Measurements from ENCODE around the gene STK32A.

Gene STK32A

DNA sequence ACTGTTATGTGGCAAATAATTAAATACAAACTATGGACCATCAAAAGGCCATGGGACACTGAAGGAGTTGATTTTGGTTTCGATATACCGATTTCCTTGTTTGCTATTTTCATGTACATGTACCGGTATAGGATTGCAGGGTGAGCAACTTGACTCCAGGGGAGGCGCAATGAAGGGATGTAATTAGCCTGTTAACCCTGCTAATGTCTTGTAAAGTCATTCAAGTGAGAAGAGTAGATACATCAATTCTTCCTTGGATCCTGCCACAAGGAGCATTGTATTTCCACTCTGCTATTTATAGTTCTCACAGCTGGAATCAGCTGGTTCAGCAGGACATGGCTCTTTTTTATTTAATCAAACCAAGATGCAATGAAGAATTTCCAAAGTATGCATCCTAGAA is 102.0 kb downstream of the STK32A start:
- no peak overlapping the region for H3K4me3 ChIP-seq (replicated peaks; ENCODE audit: insufficient read depth, low read length)
- no peak overlapping the region for H3K27ac ChIP-seq (replicated peaks)
- DNase-seq (ENCODE audit: low read depth in 1 of 2, low spot score in 1 of 2) = no peak
- no peak for TF ChIP-seq POLR2AphosphoS5 (IDR thresholded peaks at IDR 0.05; ENCODE audit: low read depth)
- TF ChIP-seq GABPA (IDR thresholded peaks at IDR 0.05; ENCODE audit: low read depth) = no peak
- TF ChIP-seq, protein P1, sequence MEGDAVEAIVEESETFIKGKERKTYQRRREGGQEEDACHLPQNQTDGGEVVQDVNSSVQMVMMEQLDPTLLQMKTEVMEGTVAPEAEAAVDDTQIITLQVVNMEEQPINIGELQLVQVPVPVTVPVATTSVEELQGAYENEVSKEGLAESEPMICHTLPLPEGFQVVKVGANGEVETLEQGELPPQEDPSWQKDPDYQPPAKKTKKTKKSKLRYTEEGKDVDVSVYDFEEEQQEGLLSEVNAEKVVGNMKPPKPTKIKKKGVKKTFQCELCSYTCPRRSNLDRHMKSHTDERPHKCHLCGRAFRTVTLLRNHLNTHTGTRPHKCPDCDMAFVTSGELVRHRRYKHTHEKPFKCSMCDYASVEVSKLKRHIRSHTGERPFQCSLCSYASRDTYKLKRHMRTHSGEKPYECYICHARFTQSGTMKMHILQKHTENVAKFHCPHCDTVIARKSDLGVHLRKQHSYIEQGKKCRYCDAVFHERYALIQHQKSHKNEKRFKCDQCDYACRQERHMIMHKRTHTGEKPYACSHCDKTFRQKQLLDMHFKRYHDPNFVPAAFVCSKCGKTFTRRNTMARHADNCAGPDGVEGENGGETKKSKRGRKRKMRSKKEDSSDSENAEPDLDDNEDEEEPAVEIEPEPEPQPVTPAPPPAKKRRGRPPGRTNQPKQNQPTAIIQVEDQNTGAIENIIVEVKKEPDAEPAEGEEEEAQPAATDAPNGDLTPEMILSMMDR (IDR thresholded peaks at IDR 0.05; ENCODE audit: insufficient read depth, low read length) = no peak
- no peak for TF ChIP-seq SPI1 (IDR thresholded peaks at IDR 0.05; ENCODE audit: borderline replicate concordance, low read depth)
- no peak for TF ChIP-seq REST (IDR thresholded peaks at IDR 0.05; ENCODE audit: insufficient replicate concordance, low read depth)
- H3K27me3 ChIP-seq (ENCODE audit: insufficient read depth, poor library complexity, severe bottlenecking) = no peaks in the 10 kb centered on the region

DNA sequence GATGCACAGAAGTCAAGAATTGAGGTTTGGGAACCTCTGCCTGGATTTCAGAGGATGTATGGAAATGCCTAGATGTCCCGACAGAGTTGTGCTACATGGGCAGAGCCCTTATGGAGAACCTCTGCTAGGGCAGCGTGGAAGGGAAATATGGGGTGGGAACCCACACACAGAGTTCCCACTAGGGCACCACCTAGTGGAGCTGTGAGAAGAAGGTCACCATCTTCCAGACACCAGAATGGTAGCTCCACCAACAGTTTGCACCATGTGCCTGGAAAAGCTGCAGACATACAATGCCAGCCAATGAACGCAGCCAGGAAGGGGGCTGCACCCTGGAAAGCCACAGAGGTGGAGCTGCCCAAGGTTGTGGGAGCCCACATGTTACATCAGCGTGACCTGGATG is 104.5 kb downstream of the STK32A start:
- H3K4me3 ChIP-seq (replicated peaks; ENCODE audit: insufficient read depth, low read length) = no peak overlapping the region
- TF ChIP-seq REST (IDR thresholded peaks at IDR 0.05; ENCODE audit: insufficient replicate concordance, low read depth) (no peak), GABPA (IDR thresholded peaks at IDR 0.05; ENCODE audit: low read depth) (no peak), SPI1 (IDR thresholded peaks at IDR 0.05; ENCODE audit: borderline replicate concordance, low read depth) (no peak), POLR2AphosphoS5 (IDR thresholded peaks at IDR 0.05; ENCODE audit: low read depth) (no peak)
- TF ChIP-seq, protein P1 (IDR thresholded peaks at IDR 0.05; ENCODE audit: insufficient read depth, low read length) = no peak
- DNase-seq (ENCODE audit: low read depth in 1 of 2, low spot score in 1 of 2) = no peak
- H3K27ac ChIP-seq (replicated peaks) = no peak overlapping the region
- H3K27me3 ChIP-seq (ENCODE audit: insufficient read depth, poor library complexity, severe bottlenecking) = no peaks in the 10 kb centered on the region

GRCh38 chr5:147340941-147341340 is 106.1 kb downstream of the STK32A start:
- Histone ChIP-seq H3K27me3 (ENCODE audit: insufficient read depth, poor library complexity, severe bottlenecking) (no peaks in the 10 kb centered on the region), H3K27ac (replicated peaks) (no peak overlapping the region), H3K4me3 (replicated peaks; ENCODE audit: insufficient read depth, low read length) (no peak overlapping the region)
- no peak for TF ChIP-seq GABPA (IDR thresholded peaks at IDR 0.05; ENCODE audit: low read depth)
- TF ChIP-seq, protein P1 (IDR thresholded peaks at IDR 0.05; ENCODE audit: insufficient read depth, low read length) = no peak
- no peak for TF ChIP-seq POLR2AphosphoS5 (IDR thresholded peaks at IDR 0.05; ENCODE audit: low read depth)
- no peak for TF ChIP-seq REST (IDR thresholded peaks at IDR 0.05; ENCODE audit: insufficient replicate concordance, low read depth)
- no peak for TF ChIP-seq SPI1 (IDR thresholded peaks at IDR 0.05; ENCODE audit: borderline replicate concordance, low read depth)
- no peak for DNase-seq (ENCODE audit: low read depth in 1 of 2, low spot score in 1 of 2)
